Spleen (tissue), 11 donors: ENCODE data around the gene ADSS2. TPM values are rescaled to one million over a fixed set of nuclear protein-coding genes. Genes with fewer than 3 reads are reported as not detected.
"Not testable (repeated sequence)": the region's sequence is repeated elsewhere in the genome, so short reads cannot be mapped to it uniquely, and the experiment has no call there.

Experiments used
- DNase-seq: peaks from one replicate; pipeline ENCODE4 v3.0.0-alpha.2; 2020
- H3K27ac ChIP-seq, 8 donors: fragments of 200-600 bp; sonication (generic) in 7 of 8; 1 replicate in 4 of 8; 2 replicates in 4 of 8; pipeline versions ENCODE4 v1.5.0 to v1.8.0; 2016 to 2021; ENCODE audit warnings: inconsistent platforms in 4 of 8, mild to moderate bottlenecking in 4 of 8, moderate library complexity in 1 of 8
- H3K27me3 ChIP-seq, 7 donors: fragments of 200-600 bp; sonication (generic) in 6 of 7; replicated peaks in 1 of 7; 1 replicate in 4 of 7; 2 replicates in 3 of 7; pipeline versions ENCODE4 v1.5.0 to v1.8.0; 2016 to 2021; ENCODE audit warnings: inconsistent platforms in 3 of 7, mild to moderate bottlenecking in 1 of 7
- H3K36me3 ChIP-seq, 6 donors: fragments of 200-600 bp; sonication (generic) in 5 of 6; 1 replicate in 4 of 6; 2 replicates in 2 of 6; pipeline versions ENCODE4 v1.5.0 to v1.8.0; 2016 to 2021; ENCODE audit warnings: inconsistent platforms in 2 of 6
- H3K4me1 ChIP-seq, 6 donors: fragments of 200-600 bp; sonication (generic) in 5 of 6; 1 replicate in 3 of 6; 2 replicates in 3 of 6; pipeline versions ENCODE4 v1.5.0 to v1.8.0; 2016 to 2021; ENCODE audit warnings: inconsistent platforms in 3 of 6
- H3K4me3 ChIP-seq, 8 donors: fragments of 200-600 bp; sonication (generic) in 7 of 8; 1 replicate in 4 of 8; 2 replicates in 4 of 8; pipeline versions ENCODE4 v1.5.0 to v1.8.0; 2016 to 2021; ENCODE audit warnings: inconsistent platforms in 4 of 8, mild to moderate bottlenecking in 4 of 8, moderate library complexity in 2 of 8
- H3K9me3 ChIP-seq, 8 donors: fragments of 200-600 bp; sonication (generic) in 7 of 8; 1 replicate in 4 of 8; 2 replicates in 4 of 8; pipeline versions ENCODE4 v1.5.0 to v1.8.0; 2016 to 2021; ENCODE audit warnings: inconsistent platforms in 4 of 8
- POLR2A ChIP-seq, 3 donors: fragments of 450-650 bp; IDR thresholded peaks; one replicate each; pipeline ENCODE4 v1.5.1; 2017; ENCODE audit warnings: antibody characterized with exemption in 3 of 3, mild to moderate bottlenecking in 1 of 3
- POLR2AphosphoS5 ChIP-seq, 3 donors: sonication (generic); formaldehyde crosslinking; IDR thresholded peaks; one replicate each; pipeline ENCODE4 v1.5.1; 2017; ENCODE audit warnings: antibody characterized with exemption in 3 of 3
- WGBS, 5 donors: extraction: QIAGEN DNeasy Blood & Tissue Kit in 3 of 5; methylation state at CpG; one replicate each; pipeline versions ENCODE4 v1.1.5 to v1.1.7; 2013 to 2018; 5-methylcytosine and 5-hydroxymethylcytosine counted together
- intact Hi-C: fragments of 100-400 bp; cut with DNase I; formaldehyde crosslinking; loops from one replicate; pipeline ENCODE4 v1.15.0; 2023; ENCODE audit warnings: low total_unique reads
- polyA plus RNA-seq, 3 donors: library from polyadenylated mRNA; stranded (reverse); fragments of 200-250 nt; gene quantifications; one replicate each; pipeline ENCODE4 v1.2.1, GENCODE V29; 2013
- total RNA-seq, 7 donors: library from RNA; depleted of rRNA in 3 of 7; stranded (reverse); fragments of >200 nt in 3 of 7; fragmentation: NEBNext Ultra II Directional in 4 of 7; extraction: Animal tissue kit (Norgen Biotek cat#: 25700) in 4 of 7; gene quantifications; one replicate each; pipeline versions ENCODE4 v1.1.0 to v1.2.1, GENCODE V29; 2016 to 2021
- TF ChIP-seq, protein P1 (sequence below), 11 experiments: fragments of 200-600 bp in 7 of 11; fragments of 450-650 bp in 4 of 11; sonication (generic) in 4 of 11; IDR thresholded peaks in 8 of 11; conservative IDR thresholded peaks in 3 of 11; 1 replicate in 7 of 11; 2 replicates in 4 of 11; pipeline versions ENCODE4 v1.4.0 to v1.8.0; 2016 to 2021; ENCODE audit warnings: antibody characterized with exemption in 11 of 11, inconsistent platforms in 4 of 11, mild to moderate bottlenecking in 1 of 11
- donor health status: healthy with polysubstance abuse.
- donor health status: DM: no; HTN: no; CAD: no; lungs with moderate emphysema.
- donor health status: DM: no; HTN: no; CAD: no.
- donor health status: Bipolar disorder and iron deficiency.
- donor health status: healthy.
- donor health status: DM: no; HTN: no; CAD: no.
- donor health status: DM: yes; HTN: yes; CAD: no.

ADSS2 gene
- total and polyA plus RNA-seq, 10 donors = 19.9 to 48.6 (median 42.1) TPM

GRCh38 chr1:244494653-244495052 lies 42.9 kb upstream of the ADSS2 start:
- H3K27ac ChIP-seq = no peak overlapping the region
- no peaks in the 10 kb centered on the region for H3K4me1 ChIP-seq
- DNase-seq = no peak
- peaks cover 0 to 8% (median 3%) of the 10 kb centered on the region in 8 donors for H3K9me3 ChIP-seq
- H3K4me3 ChIP-seq = no peak overlapping the region
- TF ChIP-seq POLR2A (IDR thresholded peaks at IDR 0.05) (no peak), POLR2AphosphoS5 (IDR thresholded peaks at IDR 0.05) (no peak)
- TF ChIP-seq, protein P1, sequence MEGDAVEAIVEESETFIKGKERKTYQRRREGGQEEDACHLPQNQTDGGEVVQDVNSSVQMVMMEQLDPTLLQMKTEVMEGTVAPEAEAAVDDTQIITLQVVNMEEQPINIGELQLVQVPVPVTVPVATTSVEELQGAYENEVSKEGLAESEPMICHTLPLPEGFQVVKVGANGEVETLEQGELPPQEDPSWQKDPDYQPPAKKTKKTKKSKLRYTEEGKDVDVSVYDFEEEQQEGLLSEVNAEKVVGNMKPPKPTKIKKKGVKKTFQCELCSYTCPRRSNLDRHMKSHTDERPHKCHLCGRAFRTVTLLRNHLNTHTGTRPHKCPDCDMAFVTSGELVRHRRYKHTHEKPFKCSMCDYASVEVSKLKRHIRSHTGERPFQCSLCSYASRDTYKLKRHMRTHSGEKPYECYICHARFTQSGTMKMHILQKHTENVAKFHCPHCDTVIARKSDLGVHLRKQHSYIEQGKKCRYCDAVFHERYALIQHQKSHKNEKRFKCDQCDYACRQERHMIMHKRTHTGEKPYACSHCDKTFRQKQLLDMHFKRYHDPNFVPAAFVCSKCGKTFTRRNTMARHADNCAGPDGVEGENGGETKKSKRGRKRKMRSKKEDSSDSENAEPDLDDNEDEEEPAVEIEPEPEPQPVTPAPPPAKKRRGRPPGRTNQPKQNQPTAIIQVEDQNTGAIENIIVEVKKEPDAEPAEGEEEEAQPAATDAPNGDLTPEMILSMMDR (IDR thresholded peaks at IDR 0.05 in 8 of 11, conservative IDR thresholded peaks at IDR 0.05 in 3 of 11) = no peak
- WGBS, 5 donors = 90 to 98% (median 94%) methylated on average over 2 of the region's 2 CpGs
- no peaks in the 10 kb centered on the region for H3K27me3 ChIP-seq
- no peaks in the 10 kb centered on the region for H3K36me3 ChIP-seq
- intact Hi-C loops = no loop called here

DNA sequence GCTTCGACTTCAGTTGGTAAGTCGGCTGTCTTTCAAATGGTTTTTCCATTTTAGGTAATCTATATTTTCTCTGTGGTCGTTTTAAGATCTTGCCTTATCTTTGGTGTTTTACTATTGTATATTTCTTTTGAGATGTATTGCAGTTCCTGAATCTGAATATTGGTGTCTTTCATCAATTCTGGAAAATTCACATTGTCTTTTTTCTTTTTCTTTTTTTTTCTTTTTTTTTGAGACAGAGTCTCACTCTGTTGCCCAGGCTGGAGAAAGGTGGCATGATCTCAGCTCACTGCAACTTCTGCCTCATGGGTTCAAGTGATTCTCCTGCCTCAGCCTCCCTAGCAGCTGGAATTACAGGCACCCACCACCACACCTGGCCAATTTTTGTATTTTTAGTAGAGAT lies 33.3 kb upstream of the ADSS2 start:
- DNase-seq, intact Hi-C loops, H3K9me3 ChIP-seq, H3K27me3 ChIP-seq, H3K4me1 ChIP-seq, H3K27ac ChIP-seq, H3K4me3 ChIP-seq: not testable (repeated sequence)
- peaks cover 0 to 32% (median 0%) of the 10 kb centered on the region in 6 donors for H3K36me3 ChIP-seq
- WGBS, 5 donors = 61 to 82% (median 71%) methylated on average over 3 of the region's 3 CpGs

DNA sequence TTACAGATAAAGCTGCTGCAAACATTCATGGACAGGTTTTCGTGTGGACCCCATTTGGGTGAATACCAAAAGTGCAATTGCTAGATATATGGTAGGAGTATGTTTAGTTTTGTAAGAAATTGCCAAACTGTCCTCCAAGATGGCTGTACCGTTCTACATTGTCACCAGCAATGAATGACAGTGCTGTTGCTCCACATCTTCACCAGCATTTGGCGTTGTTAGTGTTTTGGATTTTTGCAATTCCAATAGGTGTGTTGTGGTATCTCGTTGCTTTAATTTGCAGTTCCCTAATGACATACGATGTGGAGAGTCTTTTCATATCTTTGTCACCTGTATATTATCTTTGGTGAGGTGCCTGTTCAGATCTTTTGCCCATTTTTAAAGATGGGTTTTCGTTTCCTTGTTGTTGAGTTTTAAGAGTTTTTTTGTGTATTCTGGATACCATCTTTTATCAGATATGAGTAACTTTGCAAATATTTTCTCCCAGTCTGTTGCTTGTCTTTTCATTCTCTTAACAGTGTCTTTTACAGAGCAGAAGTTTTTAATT lies 21.4 kb upstream of the ADSS2 start:
- TF ChIP-seq, protein P1 (IDR thresholded peaks at IDR 0.05 in 8 of 11, conservative IDR thresholded peaks at IDR 0.05 in 3 of 11) = no peak
- TF ChIP-seq POLR2A (IDR thresholded peaks at IDR 0.05) (no peak), POLR2AphosphoS5 (IDR thresholded peaks at IDR 0.05) (no peak)
- H3K27me3 ChIP-seq = no peaks in the 10 kb centered on the region
- H3K4me1 ChIP-seq = no peaks in the 10 kb centered on the region
- H3K27ac ChIP-seq = no peak overlapping the region
- H3K4me3 ChIP-seq = no peak overlapping the region
- no peak for DNase-seq
- WGBS, 5 donors = 90 to 97% (median 95%) methylated on average over 6 of the region's 6 CpGs
- H3K9me3 ChIP-seq = peaks cover 0 to 10% (median 0%) of the 10 kb centered on the region in 8 donors
- intact Hi-C loops = no loop called here
- no peaks in the 10 kb centered on the region for H3K36me3 ChIP-seq

DNA sequence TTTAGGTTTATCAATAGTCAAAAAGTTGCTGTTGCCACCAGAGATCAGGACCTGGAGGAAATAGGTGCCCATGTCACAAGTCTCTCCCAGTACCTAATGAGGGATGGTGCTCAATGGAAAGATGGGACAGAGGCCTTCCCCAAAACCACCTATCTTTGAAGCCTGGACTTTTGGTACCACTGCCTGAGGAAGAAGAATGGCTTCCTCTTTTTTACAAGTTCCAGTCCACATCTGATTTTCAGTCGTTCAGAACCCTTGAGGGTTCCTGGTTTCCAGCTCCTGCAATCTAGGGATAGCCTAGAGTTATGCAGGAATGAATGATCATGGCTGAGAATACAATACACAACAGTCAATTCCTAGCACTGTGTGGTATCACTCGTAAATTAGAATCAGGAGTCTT lies 15.0 kb upstream of the ADSS2 start:
- no peaks in the 10 kb centered on the region for H3K36me3 ChIP-seq
- H3K27ac ChIP-seq = no peak overlapping the region
- no peak overlapping the region for H3K4me3 ChIP-seq
- WGBS, 5 donors = 63 to 81% (median 73%) methylated on average over 2 of the region's 2 CpGs
- H3K4me1 ChIP-seq = peaks cover 0 to 3% (median 0%) of the 10 kb centered on the region in 6 donors
- peaks cover 0 to 4% (median 0%) of the 10 kb centered on the region in 8 donors for H3K9me3 ChIP-seq
- intact Hi-C loops = no loop called here
- no peak for DNase-seq
- TF ChIP-seq, protein P1 (IDR thresholded peaks at IDR 0.05 in 8 of 11, conservative IDR thresholded peaks at IDR 0.05 in 3 of 11) = no peak
- TF ChIP-seq POLR2AphosphoS5 (IDR thresholded peaks at IDR 0.05) (no peak), POLR2A (IDR thresholded peaks at IDR 0.05) (no peak)
- no peaks in the 10 kb centered on the region for H3K27me3 ChIP-seq
